ENCODE data around the gene ADH7. TPM values are rescaled to one million over a fixed set of nuclear protein-coding genes. Genes with fewer than 3 reads are reported as not detected.

Gene ADH7
- total and polyA plus RNA-seq, 11 donors: not detected

DNA sequence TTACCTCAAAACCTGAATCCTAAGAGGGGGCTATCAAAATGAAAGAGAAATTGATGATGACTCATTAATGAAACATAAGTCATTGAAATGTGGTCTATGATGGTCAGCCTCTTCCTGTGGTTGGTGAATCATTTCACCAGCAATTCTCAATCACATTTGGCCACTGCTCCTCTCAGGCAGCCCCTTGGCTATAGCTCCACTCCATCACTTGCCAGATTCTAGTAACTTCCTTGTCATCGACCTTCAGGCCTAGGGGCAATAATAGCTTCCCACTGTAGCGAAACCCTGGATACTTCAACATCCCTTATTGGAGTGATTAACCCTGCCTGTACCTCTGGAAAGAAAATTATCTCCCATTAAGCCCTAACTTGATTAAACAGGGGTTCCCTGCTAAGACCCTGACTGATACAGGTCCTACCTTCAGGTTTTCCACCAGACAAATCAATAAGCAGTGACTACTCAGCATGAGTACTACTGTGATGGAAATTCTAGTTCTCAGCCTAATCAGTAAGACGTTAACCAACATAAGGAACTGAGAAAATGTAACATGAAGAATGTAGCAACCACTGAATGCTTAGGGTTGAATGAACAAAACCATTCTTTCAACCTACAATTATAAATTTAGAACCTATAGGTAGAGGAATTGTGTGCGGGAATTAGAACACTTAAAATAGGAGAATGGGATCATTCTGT lies 30.4 kb downstream of the ADH7 start:
- intact Hi-C loops (cut with DNase I): loop anchor here (1.0 to 10.0 kb wide), 18 partner anchors 90 to 940 kb away; partner anchors contain the start of gene METAP1 (in 4 of the 10)
- 48 to 65% (median 57%) methylated on average over 4 of the region's 4 CpGs for WGBS, 4 donors
- DNase-seq (peak in 1 of 5 donors; percentile 27), ATAC-seq (peak in 3 of 4 donors; percentile 40 to 89 (median 69))
- TF ChIP-seq POLR2A (IDR thresholded peaks at IDR 0.05): no peak
- TF ChIP-seq, protein P1, sequence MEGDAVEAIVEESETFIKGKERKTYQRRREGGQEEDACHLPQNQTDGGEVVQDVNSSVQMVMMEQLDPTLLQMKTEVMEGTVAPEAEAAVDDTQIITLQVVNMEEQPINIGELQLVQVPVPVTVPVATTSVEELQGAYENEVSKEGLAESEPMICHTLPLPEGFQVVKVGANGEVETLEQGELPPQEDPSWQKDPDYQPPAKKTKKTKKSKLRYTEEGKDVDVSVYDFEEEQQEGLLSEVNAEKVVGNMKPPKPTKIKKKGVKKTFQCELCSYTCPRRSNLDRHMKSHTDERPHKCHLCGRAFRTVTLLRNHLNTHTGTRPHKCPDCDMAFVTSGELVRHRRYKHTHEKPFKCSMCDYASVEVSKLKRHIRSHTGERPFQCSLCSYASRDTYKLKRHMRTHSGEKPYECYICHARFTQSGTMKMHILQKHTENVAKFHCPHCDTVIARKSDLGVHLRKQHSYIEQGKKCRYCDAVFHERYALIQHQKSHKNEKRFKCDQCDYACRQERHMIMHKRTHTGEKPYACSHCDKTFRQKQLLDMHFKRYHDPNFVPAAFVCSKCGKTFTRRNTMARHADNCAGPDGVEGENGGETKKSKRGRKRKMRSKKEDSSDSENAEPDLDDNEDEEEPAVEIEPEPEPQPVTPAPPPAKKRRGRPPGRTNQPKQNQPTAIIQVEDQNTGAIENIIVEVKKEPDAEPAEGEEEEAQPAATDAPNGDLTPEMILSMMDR (IDR thresholded peaks at IDR 0.05): no peak
- H3K4me1 ChIP-seq: peaks cover 0 to 20% (median 4%) of the 10 kb centered on the region in 12 donors
- H3K27me3 ChIP-seq: no peaks in the 10 kb centered on the region
- H3K9me3 ChIP-seq: no peaks in the 10 kb centered on the region
- H3K27ac ChIP-seq: peak overlapping the region; percentile 35 to 80 (median 60)
- no peaks in the 10 kb centered on the region for H3K36me3 ChIP-seq
- H3K4me3 ChIP-seq: no peak overlapping the region

DNA sequence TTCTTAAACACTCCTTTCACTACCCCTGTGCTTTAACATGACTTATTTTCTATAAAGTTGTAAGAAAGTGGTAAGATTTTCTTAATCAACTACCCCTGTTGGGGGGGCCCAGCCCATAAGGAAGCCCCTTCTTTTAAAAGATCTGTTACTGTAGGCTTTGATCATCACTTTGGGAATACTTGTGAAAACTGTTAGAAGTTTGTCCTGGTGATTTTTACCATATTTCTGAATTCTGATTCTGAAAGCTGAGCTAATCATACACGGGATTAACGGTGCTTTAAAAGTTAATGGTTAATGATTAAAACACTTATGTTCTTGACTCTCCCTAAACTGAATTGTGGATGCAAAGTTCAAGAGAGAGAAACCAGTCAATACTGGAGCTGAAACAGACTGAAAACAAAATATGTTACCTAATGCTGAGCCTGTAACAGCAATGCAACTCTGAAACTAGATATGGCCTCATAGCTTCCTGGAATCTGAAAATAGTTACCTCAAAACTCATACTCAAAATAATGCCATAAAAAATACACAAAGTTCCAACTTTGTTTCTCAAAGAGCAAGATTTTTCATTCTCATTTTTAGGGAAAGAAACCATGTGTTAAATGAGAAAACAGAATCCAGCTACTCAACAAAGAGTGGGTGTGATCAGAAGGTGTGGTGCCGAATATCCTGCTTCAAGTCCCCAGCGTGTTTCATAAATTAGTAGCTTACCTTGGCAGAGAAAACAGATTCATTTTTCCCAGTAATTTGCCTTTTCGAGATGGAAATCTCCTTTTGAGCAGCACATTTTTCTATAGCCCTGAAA lies 31.6 kb downstream of the ADH7 start:
- no peaks in the 10 kb centered on the region for H3K36me3 ChIP-seq
- H3K9me3 ChIP-seq: peaks cover 0 to 2% (median 0%) of the 10 kb centered on the region in 12 donors
- TF ChIP-seq, protein P1 (IDR thresholded peaks at IDR 0.05): no peak
- TF ChIP-seq POLR2A (IDR thresholded peaks at IDR 0.05): no peak
- peaks cover 0 to 20% (median 4%) of the 10 kb centered on the region in 12 donors for H3K4me1 ChIP-seq
- DNase-seq (no peak), ATAC-seq (peak in 2 of 4 donors; percentile 39 to 64)
- H3K4me3 ChIP-seq: no peak overlapping the region
- H3K27ac ChIP-seq: peak overlapping the region in 10 of 12 donors; percentile 1 to 80 (median 61)
- 61 to 76% (median 69%) methylated on average over 5 of the region's 5 CpGs for WGBS, 4 donors
- intact Hi-C loops (cut with DNase I): loop anchor here in 9 of 10 donors (1.0 to 10.0 kb wide), 15 partner anchors 89 to 939 kb away; partner anchors contain the start of gene METAP1 (in 4 of the 9)
- H3K27me3 ChIP-seq: no peaks in the 10 kb centered on the region

DNA sequence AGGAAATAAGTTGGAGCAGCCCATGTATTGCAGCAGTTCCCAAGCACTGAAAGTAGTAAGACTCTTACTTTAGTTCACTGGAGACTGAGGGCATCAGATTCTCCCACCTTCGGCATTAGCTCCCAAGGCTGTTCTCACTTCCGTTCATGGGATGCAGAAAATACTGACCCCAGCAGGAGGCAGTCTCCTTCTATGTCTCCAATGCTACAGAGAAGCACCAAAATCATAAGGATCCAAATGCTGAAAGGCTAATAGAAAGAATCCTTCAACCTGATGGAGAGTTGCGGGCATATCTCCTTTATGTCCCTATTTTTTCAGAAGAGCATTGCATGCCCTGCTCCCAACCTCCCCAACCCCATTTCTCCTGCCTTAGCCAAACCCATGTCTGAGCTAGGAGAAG lies 32.4 kb downstream of the ADH7 start:
- ATAC-seq (no peak), DNase-seq (no peak)
- H3K27ac ChIP-seq: peak overlapping the region in 8 of 12 donors; percentile 35 to 80 (median 66)
- no peak overlapping the region for H3K4me3 ChIP-seq
- peaks cover 0 to 18% (median 4%) of the 10 kb centered on the region in 12 donors for H3K4me1 ChIP-seq
- 77 to 87% (median 81%) methylated on average over 3 of the region's 3 CpGs for WGBS, 4 donors
- no peaks in the 10 kb centered on the region for H3K36me3 ChIP-seq
- TF ChIP-seq, protein P1 (IDR thresholded peaks at IDR 0.05): no peak
- TF ChIP-seq POLR2A (IDR thresholded peaks at IDR 0.05): no peak
- H3K27me3 ChIP-seq: no peaks in the 10 kb centered on the region
- intact Hi-C loops (cut with DNase I): loop anchor here in 8 of 10 donors (5.0 to 10.0 kb wide), 10 partner anchors 88 to 938 kb away; partner anchors contain the start of gene METAP1 (in 4 of the 8)
- H3K9me3 ChIP-seq: peaks cover 0 to 10% (median 0%) of the 10 kb centered on the region in 12 donors

DNA sequence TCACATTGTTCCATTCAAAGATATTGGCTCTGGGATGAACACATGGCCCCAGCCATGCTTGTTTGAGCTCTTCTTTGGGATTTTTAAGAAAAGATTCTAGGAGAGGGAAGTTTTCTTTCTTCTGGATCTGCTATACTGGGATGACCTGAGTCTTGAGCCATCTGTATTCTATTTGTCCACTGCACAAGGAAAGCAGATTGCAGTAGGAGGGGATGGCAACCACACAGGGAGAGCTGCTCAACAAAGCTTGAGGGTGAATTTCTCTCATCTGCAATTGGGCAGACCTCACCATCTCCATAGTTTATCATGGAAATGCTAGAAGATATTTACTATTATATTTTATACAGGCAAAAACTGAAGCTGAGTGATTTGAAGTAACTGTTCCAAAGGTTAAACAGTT lies 34.3 kb downstream of the ADH7 start:
- intact Hi-C loops (cut with DNase I): loop anchor here in 8 of 10 donors (5.0 to 10.0 kb wide), 10 partner anchors 86 to 936 kb away; partner anchors contain the start of gene METAP1 (in 4 of the 8)
- Histone ChIP-seq H3K27ac (no peak overlapping the region), H3K9me3 (peaks cover 0 to 10% (median 0%) of the 10 kb centered on the region in 12 donors), H3K4me3 (no peak overlapping the region), H3K36me3 (no peaks in the 10 kb centered on the region), H3K27me3 (no peaks in the 10 kb centered on the region), H3K4me1 (peaks cover 0 to 18% (median 4%) of the 10 kb centered on the region in 12 donors)
- no peak for ATAC-seq
- TF ChIP-seq POLR2A (IDR thresholded peaks at IDR 0.05): no peak
- TF ChIP-seq, protein P1 (IDR thresholded peaks at IDR 0.05): no peak
- DNase-seq: no peak

Measured in heart left ventricle (tissue), 16 donors.